GM19455 (cell line): Measurements from ENCODE around the gene CBR3.
"Not testable (repeated sequence)": the region's sequence is repeated elsewhere in the genome, so short reads cannot be mapped to it uniquely, and the experiment has no call there.

Experiments
- ATAC-seq: cut with Tn5 transposase; IDR thresholded peaks from one replicate; pipeline ENCODE4 v1.9.1; 2021; ENCODE audit not compliant: unreplicated experiment

The CBR3 gene

GRCh38 chr21:36134803-36135390 is at the start of gene CBR3:
Gene CBR3, plus strand, starts transcription at chr21:36135079. Its CDS starts 114 bp downstream, at chr21:36135193.
- ATAC-seq, result no peak

- no peak for ATAC-seq
These were observed 47.3 kb upstream of the CBR3 start for GRCh38 chr21:36087362-36088138.

GRCh38 chr21:36089946-36090345 is 44.9 kb upstream of the CBR3 start:
- no peak for ATAC-seq

GRCh38 chr21:36092681-36093080 is 42.2 kb upstream of the CBR3 start:
- ATAC-seq, result no peak

GRCh38 chr21:36093512-36093911 is 41.4 kb upstream of the CBR3 start:
- no peak for ATAC-seq

- ATAC-seq, result no peak
These were observed 38.2 kb upstream of the CBR3 start for GRCh38 chr21:36096398-36097290.

GRCh38 chr21:36097427-36098181 is 37.3 kb upstream of the CBR3 start:
- no peak for ATAC-seq

- ATAC-seq, result no peak
These were observed 36.7 kb upstream of the CBR3 start for GRCh38 chr21:36098182-36098532.

GRCh38 chr21:36099000-36099399 is 35.9 kb upstream of the CBR3 start:
- ATAC-seq, result no peak

GRCh38 chr21:36099695-36100211 is 35.1 kb upstream of the CBR3 start:
- not testable (repeated sequence) for ATAC-seq

GRCh38 chr21:36100971-36101641 is 33.8 kb upstream of the CBR3 start:
- ATAC-seq, result no peak

- ATAC-seq, result no peak
These were observed 31.4 kb upstream of the CBR3 start for GRCh38 chr21:36103434-36103833.

- ATAC-seq, result no peak
These were observed 30.3 kb upstream of the CBR3 start for GRCh38 chr21:36104317-36105300.

- ATAC-seq, result no peak
These were observed 29.5 kb upstream of the CBR3 start for GRCh38 chr21:36105327-36105842.

- no peak for ATAC-seq
These were observed 25.0 kb upstream of the CBR3 start for GRCh38 chr21:36109868-36110267.

GRCh38 chr21:36111238-36111637 is 23.6 kb upstream of the CBR3 start:
- no peak for ATAC-seq

GRCh38 chr21:36113647-36114428 is 21.0 kb upstream of the CBR3 start:
- ATAC-seq, result no peak

GRCh38 chr21:36115138-36115730 is 19.6 kb upstream of the CBR3 start:
- ATAC-seq, result no peak
